ENCODE measurements around the gene DOCK4.

Gene DOCK4

GRCh38 chr7:111886233-111886632 is 320.0 kb downstream of the DOCK4 start:
- no peak for DNase-seq (ENCODE audit: low read depth in 1 of 2, low spot score in 1 of 2)
- Histone ChIP-seq H3K4me3 (replicated peaks; ENCODE audit: insufficient read depth, low read length) (no peak overlapping the region), H3K27ac (replicated peaks) (no peak overlapping the region), H3K27me3 (ENCODE audit: insufficient read depth, poor library complexity, severe bottlenecking) (no peaks in the 10 kb centered on the region)
- TF ChIP-seq REST (IDR thresholded peaks at IDR 0.05; ENCODE audit: insufficient replicate concordance, low read depth) (no peak), GABPA (IDR thresholded peaks at IDR 0.05; ENCODE audit: low read depth) (no peak), POLR2AphosphoS5 (IDR thresholded peaks at IDR 0.05; ENCODE audit: low read depth) (no peak), SPI1 (IDR thresholded peaks at IDR 0.05; ENCODE audit: borderline replicate concordance, low read depth) (no peak), CTCF (IDR thresholded peaks at IDR 0.05; ENCODE audit: insufficient read depth, low read length) (no peak)

GRCh38 chr7:111883241-111883640 is 323.0 kb downstream of the DOCK4 start:
- Histone ChIP-seq H3K4me3 (replicated peaks; ENCODE audit: insufficient read depth, low read length) (no peak overlapping the region), H3K27me3 (ENCODE audit: insufficient read depth, poor library complexity, severe bottlenecking) (no peaks in the 10 kb centered on the region), H3K27ac (replicated peaks) (no peak overlapping the region)
- no peak for DNase-seq (ENCODE audit: low read depth in 1 of 2, low spot score in 1 of 2)
- TF ChIP-seq CTCF (IDR thresholded peaks at IDR 0.05; ENCODE audit: insufficient read depth, low read length): no peak
- TF ChIP-seq SPI1 (IDR thresholded peaks at IDR 0.05; ENCODE audit: borderline replicate concordance, low read depth): no peak
- no peak for TF ChIP-seq REST (IDR thresholded peaks at IDR 0.05; ENCODE audit: insufficient replicate concordance, low read depth)
- TF ChIP-seq POLR2AphosphoS5 (IDR thresholded peaks at IDR 0.05; ENCODE audit: low read depth): no peak
- TF ChIP-seq GABPA (IDR thresholded peaks at IDR 0.05; ENCODE audit: low read depth): no peak

- no peak overlapping the region for H3K27ac ChIP-seq (replicated peaks)
- no peak overlapping the region for H3K4me3 ChIP-seq (replicated peaks; ENCODE audit: insufficient read depth, low read length)
- no peaks in the 10 kb centered on the region for H3K27me3 ChIP-seq (ENCODE audit: insufficient read depth, poor library complexity, severe bottlenecking)
- no peak for DNase-seq (ENCODE audit: low read depth in 1 of 2, low spot score in 1 of 2)
- TF ChIP-seq REST (IDR thresholded peaks at IDR 0.05; ENCODE audit: insufficient replicate concordance, low read depth) (no peak), GABPA (IDR thresholded peaks at IDR 0.05; ENCODE audit: low read depth) (no peak), CTCF (IDR thresholded peaks at IDR 0.05; ENCODE audit: insufficient read depth, low read length) (no peak), POLR2AphosphoS5 (IDR thresholded peaks at IDR 0.05; ENCODE audit: low read depth) (no peak), SPI1 (IDR thresholded peaks at IDR 0.05; ENCODE audit: borderline replicate concordance, low read depth) (no peak)
Measured at GRCh38 chr7:111878785-111879184, 327.4 kb downstream of the DOCK4 start.
